Activated T-helper 1 cell treated with anti-CD3 and anti-CD28 coated beads, Interleukin-12 subunit alpha, Interleukin-12 subunit beta, Interleukin-2, Interleukin-4 antibody, amounts not matched to agents 30 ng/mL and 10 ng/mL and 1 ng/mL, durations not matched to agents 14 hours and 24 hours and 36 hours (primary cell): ENCODE results near the gene CTBP2. TPM values are rescaled to one million over a fixed set of nuclear protein-coding genes. Genes with fewer than 3 reads are reported as not detected.
"Not testable (repeated sequence)": the region's sequence is repeated elsewhere in the genome, so short reads cannot be mapped to it uniquely, and the experiment has no call there.

Source experiments
- DNase-seq: peaks from one replicate; pipeline ENCODE4 v3.0.0; 2021; ENCODE audit warnings: low spot score
- H3K27ac Mint-ChIP-seq: one replicate; pipeline ENCODE4 v1.8.0; 2021; ENCODE audit warnings: mild to moderate bottlenecking, mixed read lengths
- H3K27me3 Mint-ChIP-seq: one replicate; pipeline ENCODE4 v1.8.0; 2022; ENCODE audit warnings: mild to moderate bottlenecking, moderate library complexity, mixed read lengths; ENCODE audit not compliant: insufficient read depth
- H3K36me3 Mint-ChIP-seq: one replicate; pipeline ENCODE4 v1.8.0; 2021; ENCODE audit warnings: low read depth, mixed read lengths
- H3K4me1 Mint-ChIP-seq: one replicate; pipeline ENCODE4 v1.8.0; 2021; ENCODE audit warnings: low read depth, mixed read lengths
- H3K4me3 Mint-ChIP-seq: one replicate; pipeline ENCODE4 v1.8.0; 2021; ENCODE audit warnings: mild to moderate bottlenecking, moderate library complexity, mixed read lengths
- H3K9me3 Mint-ChIP-seq: one replicate; pipeline ENCODE4 v1.8.0; 2021; ENCODE audit warnings: mixed read lengths
- intact Hi-C: fragments of 100-400 bp; cut with micrococcal nuclease; formaldehyde crosslinking; loops from one replicate; pipeline ENCODE4 v1.15.1; 2024
- total RNA-seq: library from RNA; stranded (reverse); gene quantifications from 2 replicates; pipeline ENCODE4 v1.2.3, GENCODE V29; 2022

CTBP2 gene
- total RNA-seq, 1 donor from 2014 or later, result 0.13 TPM

DNA sequence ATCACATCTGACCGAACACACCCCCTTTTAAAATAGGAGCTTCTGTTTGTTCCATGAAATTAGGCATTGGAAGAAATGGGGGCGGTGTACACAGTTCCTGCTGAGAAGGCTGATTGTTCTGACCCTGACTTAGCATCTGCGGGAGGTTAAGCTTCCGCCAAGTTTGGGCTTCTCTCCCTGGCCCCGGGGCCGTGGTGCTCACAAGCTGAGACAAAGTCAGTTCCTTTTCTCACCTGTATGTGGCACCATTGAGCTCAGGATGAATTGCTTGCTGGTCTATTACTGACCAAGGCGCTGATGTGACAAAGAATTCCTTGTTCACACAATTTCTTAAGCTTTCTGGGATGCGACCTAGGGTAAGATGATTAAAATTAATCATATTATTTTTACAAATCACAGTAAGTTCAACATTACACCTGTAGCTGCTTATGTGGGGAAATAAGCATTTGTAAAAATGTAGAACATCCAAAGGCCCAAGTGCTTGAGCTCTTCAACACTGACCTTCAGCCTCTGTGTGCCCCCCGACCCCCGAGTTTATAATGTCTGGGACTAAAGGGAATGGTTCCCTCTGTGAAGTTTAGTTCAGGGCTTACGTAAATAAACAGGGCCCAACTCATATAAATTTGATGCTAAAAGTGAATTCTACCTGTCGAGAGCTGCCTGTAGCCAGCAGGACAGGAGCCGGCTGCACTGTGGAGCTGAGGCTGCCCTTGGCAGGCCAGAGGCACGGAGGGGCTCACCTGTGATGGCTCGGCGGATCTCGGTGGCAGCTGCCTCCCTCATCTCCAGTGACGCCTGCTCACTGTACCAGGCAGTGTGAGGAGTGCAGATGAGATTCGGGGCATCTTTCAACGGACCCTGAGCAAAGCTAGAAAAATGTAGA lies 167.7 kb downstream of the CTBP2 start:
- Mint-ChIP-seq H3K4me1 (peaks cover 6% of the 10 kb centered on the region), H3K27me3 (no peaks in the 10 kb centered on the region), H3K9me3 (no peaks in the 10 kb centered on the region), H3K36me3 (peaks cover 6% of the 10 kb centered on the region), H3K4me3 (no peak overlapping the region), H3K27ac (no peak overlapping the region)
- intact Hi-C loops, result no loop called here
- DNase-seq, result no peak

DNA sequence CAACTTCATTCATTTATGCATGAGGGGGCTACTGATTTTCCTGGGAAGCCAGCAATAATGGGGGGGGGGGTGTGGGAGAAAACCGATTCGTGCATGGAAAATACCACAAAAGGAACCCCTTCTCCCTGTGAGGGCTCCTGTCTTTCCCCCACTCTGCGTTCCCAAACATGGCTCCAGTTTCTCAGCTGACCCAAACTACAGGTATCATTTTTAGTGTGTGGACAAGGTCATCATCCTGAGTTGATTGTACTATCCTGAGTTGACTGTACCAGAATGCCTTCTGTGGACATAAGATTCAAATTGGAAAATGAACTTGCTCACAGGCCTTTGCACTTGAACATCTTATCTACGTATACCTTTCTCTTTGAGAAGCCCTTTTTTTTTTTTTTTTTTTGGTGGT lies 168.5 kb downstream of the CTBP2 start:
- Mint-ChIP-seq H3K27ac (no peak overlapping the region), H3K36me3 (peaks cover 10% of the 10 kb centered on the region), H3K9me3 (no peaks in the 10 kb centered on the region), H3K4me3 (no peak overlapping the region), H3K27me3 (no peaks in the 10 kb centered on the region), H3K4me1 (peaks cover 6% of the 10 kb centered on the region)
- DNase-seq, result no peak
- intact Hi-C loops, result no loop called here

GRCh38 chr10:124990671-124991625 lies 169.4 kb downstream of the CTBP2 start:
- Mint-ChIP-seq H3K9me3 (no peaks in the 10 kb centered on the region), H3K4me3 (no peak overlapping the region), H3K27ac (no peak overlapping the region), H3K4me1 (peaks cover 6% of the 10 kb centered on the region), H3K36me3 (peaks cover 10% of the 10 kb centered on the region), H3K27me3 (no peaks in the 10 kb centered on the region)
- no peak for DNase-seq
- intact Hi-C loops, result no loop called here

DNA sequence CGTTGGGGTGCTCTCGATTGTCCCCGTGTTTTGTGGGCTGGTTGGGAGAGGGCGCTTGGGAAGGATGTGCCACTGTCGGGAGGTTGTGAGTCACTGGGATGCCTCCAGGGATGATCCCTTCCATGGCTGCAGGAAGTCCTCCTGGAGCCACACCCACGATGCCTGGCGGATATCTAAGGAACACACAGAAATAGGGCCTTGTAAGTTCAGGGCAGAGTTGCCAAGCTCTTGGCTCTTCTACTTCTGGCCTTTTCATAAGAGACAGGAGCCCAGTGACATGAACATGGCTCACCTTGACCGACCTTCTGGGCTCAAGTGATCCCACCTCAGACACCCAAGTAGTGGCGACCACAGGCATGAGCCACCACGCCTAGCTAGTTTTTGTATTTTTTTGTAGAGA lies 170.8 kb downstream of the CTBP2 start:
- intact Hi-C loops, result no loop called here
- Mint-ChIP-seq H3K27ac (no peak overlapping the region), H3K36me3 (peaks cover 17% of the 10 kb centered on the region), H3K27me3 (no peaks in the 10 kb centered on the region), H3K9me3 (no peaks in the 10 kb centered on the region), H3K4me1 (peaks cover 6% of the 10 kb centered on the region), H3K4me3 (no peak overlapping the region)
- DNase-seq, result no peak

GRCh38 chr10:124988753-124989152 lies 171.6 kb downstream of the CTBP2 start:
- H3K4me1 Mint-ChIP-seq, intact Hi-C loops, DNase-seq, H3K27ac Mint-ChIP-seq, H3K27me3 Mint-ChIP-seq, H3K9me3 Mint-ChIP-seq, H3K4me3 Mint-ChIP-seq: not testable (repeated sequence)
- H3K36me3 Mint-ChIP-seq, result peaks cover 19% of the 10 kb centered on the region

DNA sequence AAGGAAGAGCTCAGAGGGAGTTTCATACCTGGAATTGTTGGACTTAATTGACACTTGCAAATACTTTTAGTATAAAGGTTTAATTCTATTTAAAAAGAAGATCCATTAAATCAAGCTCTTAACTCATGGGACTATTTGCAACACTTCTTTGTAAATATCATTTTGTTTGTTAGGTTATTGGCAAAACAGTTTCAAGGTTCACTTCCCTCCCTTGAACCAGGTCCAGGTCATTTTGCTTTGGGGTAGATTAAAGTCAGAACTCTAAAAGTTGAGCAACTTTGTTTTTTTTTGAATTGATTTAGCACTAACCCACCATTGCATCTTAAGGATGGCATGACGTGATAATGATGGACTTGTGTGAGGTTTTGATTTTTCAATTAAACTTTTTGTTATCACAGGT lies 172.6 kb downstream of the CTBP2 start:
- Mint-ChIP-seq H3K4me3 (no peak overlapping the region), H3K27me3 (no peaks in the 10 kb centered on the region), H3K4me1 (peaks cover 16% of the 10 kb centered on the region), H3K36me3 (peaks cover 28% of the 10 kb centered on the region), H3K9me3 (no peaks in the 10 kb centered on the region), H3K27ac (no peak overlapping the region)
- intact Hi-C loops, result no loop called here
- DNase-seq, result no peak

- peaks cover 18% of the 10 kb centered on the region for H3K4me1 Mint-ChIP-seq
- intact Hi-C loops, result no loop called here
- H3K27ac Mint-ChIP-seq, result no peak overlapping the region
- no peaks in the 10 kb centered on the region for H3K27me3 Mint-ChIP-seq
- no peaks in the 10 kb centered on the region for H3K9me3 Mint-ChIP-seq
- no peak overlapping the region for H3K4me3 Mint-ChIP-seq
- peaks cover 37% of the 10 kb centered on the region for H3K36me3 Mint-ChIP-seq
- no peak for DNase-seq
These were observed 175.2 kb downstream of the CTBP2 start for GRCh38 chr10:124985162-124985561.

DNA sequence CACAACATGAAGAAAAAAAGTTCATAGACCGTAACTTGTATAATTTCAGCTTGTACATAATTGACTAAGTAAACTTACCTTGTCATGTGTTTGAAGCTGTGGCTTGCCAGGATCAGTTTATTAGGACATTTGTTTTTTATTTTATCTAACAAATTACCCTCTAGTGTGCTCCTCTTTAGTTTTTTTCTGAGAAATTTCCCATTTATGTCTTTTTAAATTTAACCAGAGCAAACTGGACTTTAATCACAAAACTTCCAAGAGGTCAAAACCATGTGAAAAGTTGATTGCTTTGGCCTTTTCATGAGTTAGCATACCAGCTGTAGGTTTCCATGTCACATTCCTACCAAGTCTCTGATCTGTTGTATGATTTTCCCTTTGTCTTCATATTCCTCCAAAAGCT lies 176.0 kb downstream of the CTBP2 start:
- intact Hi-C loops, result no loop called here

GRCh38 chr10:124983321-124983720 lies 177.0 kb downstream of the CTBP2 start:
- intact Hi-C loops, result no loop called here
- H3K4me1 Mint-ChIP-seq, result peaks cover 12% of the 10 kb centered on the region
- H3K4me3 Mint-ChIP-seq, result no peak overlapping the region
- no peaks in the 10 kb centered on the region for H3K27me3 Mint-ChIP-seq
- DNase-seq, result no peak
- no peaks in the 10 kb centered on the region for H3K9me3 Mint-ChIP-seq
- H3K36me3 Mint-ChIP-seq, result peaks cover 30% of the 10 kb centered on the region
- no peak overlapping the region for H3K27ac Mint-ChIP-seq

More for the DNA sequence above, 176.0 kb downstream of the CTBP2 start:
- Mint-ChIP-seq H3K4me1 (peaks cover 18% of the 10 kb centered on the region), H3K4me3 (no peak overlapping the region), H3K27ac (no peak overlapping the region), H3K36me3 (peaks cover 35% of the 10 kb centered on the region), H3K9me3 (no peaks in the 10 kb centered on the region), H3K27me3 (no peaks in the 10 kb centered on the region)
- no peak for DNase-seq

GRCh38 chr10:124978376-124978725 lies 182.0 kb downstream of the CTBP2 start:
- H3K27ac Mint-ChIP-seq, result no peak overlapping the region
- H3K4me1 Mint-ChIP-seq, result peaks cover 28% of the 10 kb centered on the region
- H3K27me3 Mint-ChIP-seq, result no peaks in the 10 kb centered on the region
- intact Hi-C loops, result no loop called here
- no peaks in the 10 kb centered on the region for H3K9me3 Mint-ChIP-seq
- H3K36me3 Mint-ChIP-seq, result peaks cover 29% of the 10 kb centered on the region
- no peak overlapping the region for H3K4me3 Mint-ChIP-seq
- DNase-seq, result no peak

GRCh38 chr10:124977648-124978375 lies 182.6 kb downstream of the CTBP2 start:
- no peak for DNase-seq
- peaks cover 24% of the 10 kb centered on the region for H3K36me3 Mint-ChIP-seq
- H3K4me3 Mint-ChIP-seq, result no peak overlapping the region
- no peaks in the 10 kb centered on the region for H3K27me3 Mint-ChIP-seq
- no peak overlapping the region for H3K27ac Mint-ChIP-seq
- peaks cover 23% of the 10 kb centered on the region for H3K4me1 Mint-ChIP-seq
- intact Hi-C loops, result no loop called here
- no peaks in the 10 kb centered on the region for H3K9me3 Mint-ChIP-seq

DNA sequence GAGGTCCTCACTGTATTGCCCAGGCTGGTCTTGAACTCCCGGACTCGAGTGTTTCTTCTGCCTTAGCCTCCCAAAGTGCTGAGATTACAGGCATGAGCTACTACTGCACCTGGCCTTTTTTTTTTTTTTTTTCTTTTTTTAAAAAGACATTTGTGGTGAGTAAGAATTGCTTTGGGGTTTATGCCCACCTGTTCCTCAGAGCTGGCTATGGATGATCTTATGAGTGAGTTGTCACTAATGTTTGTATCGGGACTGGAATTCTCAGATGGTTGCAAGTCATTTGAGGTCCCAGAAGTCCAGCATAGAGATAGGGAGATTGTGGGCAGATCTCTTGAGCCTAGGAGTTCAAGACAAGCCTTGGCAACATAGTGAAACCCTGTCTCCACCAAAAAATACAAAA lies 183.2 kb downstream of the CTBP2 start:
- Mint-ChIP-seq H3K4me1 (peaks cover 20% of the 10 kb centered on the region), H3K36me3 (peaks cover 20% of the 10 kb centered on the region), H3K4me3 (no peak overlapping the region), H3K9me3 (no peaks in the 10 kb centered on the region), H3K27me3 (no peaks in the 10 kb centered on the region), H3K27ac (no peak overlapping the region)
- intact Hi-C loops, result no loop called here
- no peak for DNase-seq
